Activated T-helper 1 cell treated with anti-CD3 and anti-CD28 coated beads, Interleukin-12 subunit alpha, Interleukin-12 subunit beta, Interleukin-2, Interleukin-4 antibody, amounts not matched to agents 30 ng/mL and 10 ng/mL and 1 ng/mL, durations not matched to agents 14 hours and 24 hours and 36 hours (primary cell): ENCODE results near the gene NELL1. TPM values are rescaled to one million over a fixed set of nuclear protein-coding genes. Genes with fewer than 3 reads are reported as not detected.

Experiments
- DNase-seq: peaks from one replicate; pipeline ENCODE4 v3.0.0; 2021; ENCODE audit warnings: low spot score
- H3K27ac Mint-ChIP-seq: one replicate; pipeline ENCODE4 v1.8.0; 2021; ENCODE audit warnings: mild to moderate bottlenecking, mixed read lengths
- H3K27me3 Mint-ChIP-seq: one replicate; pipeline ENCODE4 v1.8.0; 2022; ENCODE audit warnings: mild to moderate bottlenecking, moderate library complexity, mixed read lengths; ENCODE audit not compliant: insufficient read depth
- H3K36me3 Mint-ChIP-seq: one replicate; pipeline ENCODE4 v1.8.0; 2021; ENCODE audit warnings: low read depth, mixed read lengths
- H3K4me1 Mint-ChIP-seq: one replicate; pipeline ENCODE4 v1.8.0; 2021; ENCODE audit warnings: low read depth, mixed read lengths
- H3K4me3 Mint-ChIP-seq: one replicate; pipeline ENCODE4 v1.8.0; 2021; ENCODE audit warnings: mild to moderate bottlenecking, moderate library complexity, mixed read lengths
- H3K9me3 Mint-ChIP-seq: one replicate; pipeline ENCODE4 v1.8.0; 2021; ENCODE audit warnings: mixed read lengths
- intact Hi-C: fragments of 100-400 bp; cut with micrococcal nuclease; formaldehyde crosslinking; loops from one replicate; pipeline ENCODE4 v1.15.1; 2024
- total RNA-seq: library from RNA; stranded (reverse); gene quantifications from 2 replicates; pipeline ENCODE4 v1.2.3, GENCODE V29; 2022

Gene NELL1
- total RNA-seq, 1 donor from 2014 or later = not detected

DNA sequence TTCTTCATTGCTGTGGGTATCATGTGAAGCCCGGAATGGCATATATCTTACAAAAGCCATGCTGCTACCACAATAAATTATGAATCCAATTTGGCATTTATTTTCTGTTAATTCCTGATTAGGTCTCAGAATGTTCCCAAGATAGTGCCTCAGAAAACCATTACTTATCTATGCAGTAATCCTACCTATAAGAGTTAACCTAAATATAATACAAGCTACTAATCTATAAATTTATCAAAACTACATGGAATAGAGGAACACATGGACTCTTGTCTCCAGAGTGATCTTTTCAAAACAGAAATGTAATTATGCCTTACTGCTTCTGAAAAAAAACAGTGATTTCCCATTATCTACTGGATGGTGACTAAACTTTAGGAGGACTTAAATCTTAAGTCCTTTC, 835.7 kb downstream of the NELL1 start:
- no peak overlapping the region for H3K27ac Mint-ChIP-seq
- intact Hi-C loops = no loop called here
- H3K4me1 Mint-ChIP-seq = no peaks in the 10 kb centered on the region
- DNase-seq = no peak
- no peak overlapping the region for H3K4me3 Mint-ChIP-seq
- no peaks in the 10 kb centered on the region for H3K9me3 Mint-ChIP-seq
- no peaks in the 10 kb centered on the region for H3K36me3 Mint-ChIP-seq
- no peaks in the 10 kb centered on the region for H3K27me3 Mint-ChIP-seq

GRCh38 chr11:21511835-21512440, 842.6 kb downstream of the NELL1 start:
- Mint-ChIP-seq H3K4me3 (no peak overlapping the region), H3K36me3 (no peaks in the 10 kb centered on the region), H3K9me3 (no peaks in the 10 kb centered on the region), H3K4me1 (no peaks in the 10 kb centered on the region), H3K27me3 (no peaks in the 10 kb centered on the region), H3K27ac (no peak overlapping the region)
- DNase-seq = peak; percentile 2
- intact Hi-C loops = no loop called here

- intact Hi-C loops = no loop called here
- no peaks in the 10 kb centered on the region for H3K36me3 Mint-ChIP-seq
- no peak overlapping the region for H3K4me3 Mint-ChIP-seq
- no peak for DNase-seq
- no peak overlapping the region for H3K27ac Mint-ChIP-seq
- no peaks in the 10 kb centered on the region for H3K27me3 Mint-ChIP-seq
- no peaks in the 10 kb centered on the region for H3K4me1 Mint-ChIP-seq
- no peaks in the 10 kb centered on the region for H3K9me3 Mint-ChIP-seq
These were observed 844.9 kb downstream of the NELL1 start for GRCh38 chr11:21514316-21514715.

DNA sequence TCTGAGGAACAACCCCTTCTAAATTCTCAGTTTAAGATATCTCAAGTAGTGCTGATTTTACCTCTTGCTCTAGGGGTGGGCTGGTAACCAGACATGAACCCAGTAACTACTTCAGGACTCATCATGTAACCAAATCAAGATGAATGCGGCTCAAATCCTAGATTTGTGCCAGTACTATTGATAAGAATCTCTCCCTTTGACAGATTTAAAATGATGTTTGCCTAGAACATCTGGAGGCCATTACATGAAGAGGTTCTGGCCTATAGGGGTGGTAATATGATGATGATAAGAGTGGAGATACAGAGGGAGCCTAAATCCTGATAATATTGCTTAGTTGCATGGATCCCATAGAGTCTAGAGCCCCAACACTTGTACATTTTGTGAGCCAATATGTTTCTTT, 850.9 kb downstream of the NELL1 start:
- Mint-ChIP-seq H3K9me3 (no peaks in the 10 kb centered on the region), H3K36me3 (no peaks in the 10 kb centered on the region), H3K27ac (no peak overlapping the region), H3K27me3 (no peaks in the 10 kb centered on the region), H3K4me1 (no peaks in the 10 kb centered on the region), H3K4me3 (no peak overlapping the region)
- DNase-seq = no peak
- intact Hi-C loops = no loop called here

- H3K27me3 Mint-ChIP-seq = no peaks in the 10 kb centered on the region
- DNase-seq = no peak
- H3K4me1 Mint-ChIP-seq = no peaks in the 10 kb centered on the region
- H3K36me3 Mint-ChIP-seq = no peaks in the 10 kb centered on the region
- intact Hi-C loops = no loop called here
- no peak overlapping the region for H3K4me3 Mint-ChIP-seq
- H3K9me3 Mint-ChIP-seq = no peaks in the 10 kb centered on the region
- H3K27ac Mint-ChIP-seq = no peak overlapping the region
These were observed 859.8 kb downstream of the NELL1 start for GRCh38 chr11:21529187-21529586.

DNA sequence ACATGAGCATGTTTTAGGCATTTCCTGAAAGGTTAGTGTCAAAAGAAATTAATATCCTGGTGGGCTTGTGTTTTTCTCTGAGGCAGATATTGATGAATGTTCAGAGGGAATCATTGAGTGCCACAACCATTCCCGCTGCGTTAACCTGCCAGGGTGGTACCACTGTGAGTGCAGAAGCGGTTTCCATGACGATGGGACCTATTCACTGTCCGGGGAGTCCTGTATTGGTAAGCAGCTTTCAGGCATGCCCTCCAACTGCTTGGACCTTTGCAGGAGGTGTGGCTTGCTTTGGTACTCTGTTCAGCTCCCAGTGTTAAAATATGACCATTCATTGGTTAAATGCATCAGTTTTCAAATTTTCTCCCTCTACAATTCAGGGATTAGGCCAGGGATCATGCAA, 864.9 kb downstream of the NELL1 start:
- Mint-ChIP-seq H3K36me3 (no peaks in the 10 kb centered on the region), H3K9me3 (no peaks in the 10 kb centered on the region)
- intact Hi-C loops = no loop called here

DNA sequence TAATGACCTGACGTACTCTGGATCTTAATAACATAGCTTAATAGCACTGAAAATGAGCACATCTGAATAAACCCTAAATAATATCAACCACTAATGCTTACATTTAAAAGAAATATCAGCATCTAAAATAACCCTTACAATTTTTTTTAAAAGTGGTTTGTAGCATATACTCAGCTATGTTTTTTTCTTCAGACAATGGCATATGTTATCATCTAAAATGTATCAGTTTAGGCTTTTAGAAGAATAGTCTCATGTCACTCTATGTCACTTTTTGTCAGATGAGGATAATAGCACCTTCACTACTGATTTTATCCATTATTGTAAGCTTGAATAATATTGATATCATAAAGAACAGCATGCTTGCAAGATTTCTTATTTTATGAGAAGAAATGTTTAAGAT, 868.6 kb downstream of the NELL1 start:
- H3K4me1 Mint-ChIP-seq = no peaks in the 10 kb centered on the region
- no peak overlapping the region for H3K4me3 Mint-ChIP-seq
- no peak for DNase-seq
- intact Hi-C loops = no loop called here
- no peak overlapping the region for H3K27ac Mint-ChIP-seq
- no peaks in the 10 kb centered on the region for H3K27me3 Mint-ChIP-seq
- no peaks in the 10 kb centered on the region for H3K9me3 Mint-ChIP-seq
- H3K36me3 Mint-ChIP-seq = no peaks in the 10 kb centered on the region

More for the DNA sequence above, 864.9 kb downstream of the NELL1 start:
- DNase-seq = no peak
- Mint-ChIP-seq H3K4me3 (no peak overlapping the region), H3K27me3 (no peaks in the 10 kb centered on the region), H3K4me1 (no peaks in the 10 kb centered on the region), H3K27ac (no peak overlapping the region)

DNA sequence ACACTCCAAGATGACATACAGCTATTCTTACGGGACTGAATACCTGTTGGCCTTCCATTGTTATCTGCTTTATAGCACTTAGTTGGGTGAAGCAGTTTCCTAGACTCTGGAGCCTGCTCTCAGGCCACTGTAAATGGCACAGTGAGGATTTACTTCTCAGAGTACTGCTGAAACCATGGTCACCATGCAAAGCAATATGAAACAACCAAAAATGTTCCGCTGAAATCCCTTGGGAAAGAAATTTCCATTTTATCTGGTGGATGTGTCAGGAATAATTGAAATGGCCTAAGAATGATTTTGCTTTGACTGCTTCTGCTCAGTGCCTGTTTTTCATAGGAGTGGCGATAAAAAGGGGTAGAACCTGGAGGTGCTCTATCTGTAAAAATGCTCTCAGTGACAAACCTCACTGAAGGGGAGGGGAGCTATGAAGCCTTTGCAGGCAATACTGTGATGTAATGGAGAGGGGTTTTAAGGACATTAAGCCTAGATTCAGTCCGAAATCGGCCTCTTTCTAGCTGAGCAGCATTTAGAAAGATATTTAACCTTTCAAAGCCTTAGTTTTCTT, 871.9 kb downstream of the NELL1 start:
- Mint-ChIP-seq H3K4me1 (no peaks in the 10 kb centered on the region), H3K9me3 (no peaks in the 10 kb centered on the region), H3K27me3 (no peaks in the 10 kb centered on the region), H3K27ac (no peak overlapping the region), H3K4me3 (no peak overlapping the region), H3K36me3 (no peaks in the 10 kb centered on the region)
- intact Hi-C loops = no loop called here
- DNase-seq = no peak

DNA sequence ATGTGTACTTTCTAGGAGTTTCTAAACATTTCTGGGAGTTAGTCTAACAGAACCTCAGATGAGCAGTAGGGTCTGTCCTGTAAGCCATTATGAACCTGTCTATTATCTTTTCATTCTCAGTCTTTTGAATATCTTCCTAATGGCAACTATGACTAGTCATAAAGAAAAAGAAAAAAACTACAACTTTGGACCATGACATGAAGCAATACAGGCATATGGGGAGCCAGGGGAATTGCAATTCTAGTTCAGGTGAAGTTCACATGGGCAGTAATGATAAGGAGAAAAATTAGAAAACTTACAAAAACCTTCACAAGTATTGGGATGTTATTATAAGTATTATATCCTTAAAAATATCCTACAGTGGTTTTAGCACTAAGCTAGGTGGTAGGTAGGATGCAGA, 874.5 kb downstream of the NELL1 start:
- no peaks in the 10 kb centered on the region for H3K9me3 Mint-ChIP-seq
- no peaks in the 10 kb centered on the region for H3K4me1 Mint-ChIP-seq
- no peaks in the 10 kb centered on the region for H3K36me3 Mint-ChIP-seq
- H3K4me3 Mint-ChIP-seq = no peak overlapping the region
- H3K27me3 Mint-ChIP-seq = no peaks in the 10 kb centered on the region
- H3K27ac Mint-ChIP-seq = no peak overlapping the region
- intact Hi-C loops = no loop called here
- DNase-seq = no peak

GRCh38 chr11:21545699-21546098, 876.3 kb downstream of the NELL1 start:
- intact Hi-C loops = no loop called here
- Mint-ChIP-seq H3K27me3 (no peaks in the 10 kb centered on the region), H3K36me3 (no peaks in the 10 kb centered on the region), H3K27ac (no peak overlapping the region), H3K4me3 (no peak overlapping the region), H3K9me3 (no peaks in the 10 kb centered on the region), H3K4me1 (no peaks in the 10 kb centered on the region)
- DNase-seq = no peak

- Mint-ChIP-seq H3K27ac (no peak overlapping the region), H3K9me3 (no peaks in the 10 kb centered on the region), H3K36me3 (no peaks in the 10 kb centered on the region), H3K4me1 (no peaks in the 10 kb centered on the region), H3K4me3 (no peak overlapping the region), H3K27me3 (no peaks in the 10 kb centered on the region)
- no peak for DNase-seq
- intact Hi-C loops = no loop called here
These were observed 877.3 kb downstream of the NELL1 start for GRCh38 chr11:21546703-21547102.

GRCh38 chr11:21552911-21553310, 883.5 kb downstream of the NELL1 start:
- no peak for DNase-seq
- peaks cover 2% of the 10 kb centered on the region for H3K9me3 Mint-ChIP-seq
- H3K27ac Mint-ChIP-seq = no peak overlapping the region
- H3K27me3 Mint-ChIP-seq = no peaks in the 10 kb centered on the region
- H3K36me3 Mint-ChIP-seq = no peaks in the 10 kb centered on the region
- intact Hi-C loops = no loop called here
- H3K4me3 Mint-ChIP-seq = no peak overlapping the region
- H3K4me1 Mint-ChIP-seq = no peaks in the 10 kb centered on the region

DNA sequence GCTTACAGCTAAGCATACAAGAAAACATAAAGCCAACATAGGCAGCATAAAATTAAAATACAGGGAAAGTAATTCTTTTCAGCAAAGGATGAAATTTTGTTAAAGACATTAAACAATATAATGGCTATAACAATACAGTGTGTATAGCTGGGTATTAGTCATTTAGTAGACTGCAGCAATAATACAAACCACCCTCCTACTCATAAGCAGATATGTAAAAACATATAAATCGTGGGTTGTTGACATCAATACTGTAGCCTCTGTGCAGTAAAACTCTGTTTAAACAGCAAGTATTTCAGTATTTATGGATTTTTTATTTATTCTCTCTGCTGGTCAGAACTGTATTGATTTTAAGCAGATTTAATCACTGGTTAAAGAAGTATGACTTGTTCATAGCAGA, 884.4 kb downstream of the NELL1 start:
- no peak overlapping the region for H3K27ac Mint-ChIP-seq
- no peak for DNase-seq
- intact Hi-C loops = no loop called here
- no peaks in the 10 kb centered on the region for H3K4me1 Mint-ChIP-seq
- H3K27me3 Mint-ChIP-seq = no peaks in the 10 kb centered on the region
- H3K9me3 Mint-ChIP-seq = peaks cover 3% of the 10 kb centered on the region
- H3K4me3 Mint-ChIP-seq = no peak overlapping the region
- H3K36me3 Mint-ChIP-seq = no peaks in the 10 kb centered on the region

GRCh38 chr11:21554284-21554683, 884.9 kb downstream of the NELL1 start:
- no peaks in the 10 kb centered on the region for H3K27me3 Mint-ChIP-seq
- DNase-seq = no peak
- no peaks in the 10 kb centered on the region for H3K36me3 Mint-ChIP-seq
- no peaks in the 10 kb centered on the region for H3K4me1 Mint-ChIP-seq
- H3K9me3 Mint-ChIP-seq = peaks cover 3% of the 10 kb centered on the region
- no peak overlapping the region for H3K4me3 Mint-ChIP-seq
- intact Hi-C loops = no loop called here
- H3K27ac Mint-ChIP-seq = no peak overlapping the region
